A549 (cell line): ENCODE results near the gene SAPCD2. TPM values are rescaled to one million over a fixed set of nuclear protein-coding genes. Genes with fewer than 3 reads are reported as not detected.

Experiments
- ATAC-seq, 2 experiments: fragments of 200-7000 bp in 1 of 2; fragments of >200 bp in 1 of 2; cut with Nextera tagmentation in 1 of 2; cut with Tn5 transposase in 1 of 2; 3 replicates each; pipeline versions ENCODE4 v1.8.0 to v1.9.1; 2018 to 2020; ENCODE audit warnings: mild to moderate bottlenecking in 1 of 2, moderate library complexity in 1 of 2
- CTCF ChIA-PET: fragments of 300-600 bp; sonication (Branson Sonifier 250); formaldehyde crosslinking; extraction: SDS; loops from one replicate; lab custom pipeline; 2021; ENCODE audit warnings: antibody characterized with exemption, inconsistent platforms; lab: Yijun Ruan, JAX
- POLR2A ChIA-PET: fragments of 350-600 bp; formaldehyde crosslinking; extraction: SDS; loops from one replicate; lab custom pipeline; 2021; ENCODE audit warnings: antibody characterized with exemption, inconsistent platforms; lab: Yijun Ruan, JAX
- DNase-seq, 2 experiments: peaks; one replicate each; pipeline versions ENCODE4 v3.0.0 to v3.0.0-alpha.2; 2011 to 2016; ENCODE audit warnings: low read depth in 1 of 2, low spot score in 1 of 2
- FAIRE-seq: peaks from 2 replicates; lab custom pipeline; 2011; peaks lifted over from hg19 to GRCh38; lab: Jason Lieb, UNC
- H3K27ac ChIP-seq, 2 experiments: fragments of >200 bp; sonication (Bioruptor Twin); formaldehyde crosslinking; 3 replicates each; pipeline ENCODE4 v1.5.1; 2016 to 2017
- H3K4me1 ChIP-seq: fragments of >200 bp; sonication (Bioruptor Twin); formaldehyde crosslinking; 3 replicates; pipeline ENCODE4 v1.6.1; 2016
- H3K4me2 ChIP-seq: fragments of >200 bp; sonication (Bioruptor Twin); formaldehyde crosslinking; 3 replicates; pipeline ENCODE4 v1.6.1; 2016
- H3K4me3 ChIP-seq: fragments of >200 bp; sonication (Bioruptor Twin); formaldehyde crosslinking; 3 replicates; pipeline ENCODE4 v1.5.1; 2016
- H3K9me3 ChIP-seq: fragments of >200 bp; sonication (Bioruptor Twin); formaldehyde crosslinking; 3 replicates; pipeline ENCODE4 v1.6.1; 2016
- ATOH8 ChIP-seq: fragments of 250-450 bp; sonication (Bioruptor Pico); IDR thresholded peaks from 2 replicates; pipeline ENCODE4 v1.5.0; 2020; ENCODE audit warnings: low read depth, mild to moderate bottlenecking, moderate library complexity
- BHLHE40 ChIP-seq: IDR thresholded peaks from 2 replicates; pipeline ENCODE4 v1.6.1; 2012; ENCODE audit warnings: low read depth, low read length, inconsistent platforms
- CBX2 ChIP-seq: fragments of 200-600 bp; sonication (generic); IDR thresholded peaks from 2 replicates; pipeline ENCODE4 v1.6.1; 2016; ENCODE audit warnings: low read depth, mild to moderate bottlenecking, borderline replicate concordance
- CTCF ChIP-seq: fragments of >200 bp; sonication (Bioruptor Twin); formaldehyde crosslinking; IDR thresholded peaks from 3 replicates; pipeline ENCODE4 v1.5.1; 2016
- E2F6 ChIP-seq: IDR thresholded peaks from 2 replicates; pipeline ENCODE4 v1.6.1; 2012; ENCODE audit warnings: low read depth, borderline replicate concordance
- EHF ChIP-seq: fragments of 250-450 bp; sonication (Bioruptor Pico); IDR thresholded peaks from 2 replicates; pipeline ENCODE4 v1.5.0; 2020; ENCODE audit warnings: mild to moderate bottlenecking
- ELK1 ChIP-seq: fragments of 150-350 bp; IDR thresholded peaks from 2 replicates; pipeline ENCODE4 v1.6.1; 2014; ENCODE audit warnings: low read depth, mild to moderate bottlenecking, low read length
- FOSB ChIP-seq: fragments of 250-450 bp; sonication (Bioruptor Pico); IDR thresholded peaks from 2 replicates; pipeline ENCODE4 v1.5.0; 2020; ENCODE audit warnings: mild to moderate bottlenecking, moderate library complexity
- HDAC2 ChIP-seq: fragments of 200-600 bp; sonication (generic); IDR thresholded peaks from 2 replicates; pipeline ENCODE4 v1.6.1; 2016
- HOXA7 ChIP-seq: fragments of 250-450 bp; sonication (Bioruptor Pico); IDR thresholded peaks from 2 replicates; pipeline ENCODE4 v1.5.0; 2020; ENCODE audit warnings: mild to moderate bottlenecking, moderate library complexity
- MAFK ChIP-seq: fragments of 450-650 bp; IDR thresholded peaks from 2 replicates; pipeline ENCODE4 v1.6.1; 2014; ENCODE audit not compliant: partially characterized antibody
- MYC ChIP-seq: IDR thresholded peaks from 2 replicates; pipeline ENCODE4 v1.6.1; 2012; ENCODE audit warnings: mild to moderate bottlenecking, inconsistent platforms, low read length, improper control_type of control experiment, borderline replicate concordance
- NFE2L2 ChIP-seq: fragments of 150-350 bp; conservative IDR thresholded peaks from 2 replicates; pipeline ENCODE4 v1.6.1; 2014; ENCODE audit warnings: low read length
- PBX3 ChIP-seq: IDR thresholded peaks from 2 replicates; pipeline ENCODE4 v1.6.1; 2012
- RNF2 ChIP-seq: fragments of 200-600 bp; sonication (generic); IDR thresholded peaks from 2 replicates; pipeline ENCODE4 v1.6.1; 2016; ENCODE audit warnings: low read depth, mild to moderate bottlenecking, antibody characterized with exemption, moderate library complexity, borderline replicate concordance
- SREBF2 ChIP-seq: fragments of 450-650 bp; IDR thresholded peaks from 2 replicates; pipeline ENCODE4 v1.6.1; 2014; ENCODE audit warnings: mild to moderate bottlenecking, moderate library complexity
- USF2 ChIP-seq: fragments of 450-650 bp; IDR thresholded peaks from 2 replicates; pipeline ENCODE4 v1.6.1; 2014; ENCODE audit warnings: antibody characterized with exemption
- WGBS: methylation state at CpG from one replicate; pipeline ENCODE4 v1.1.6; 2017; ENCODE audit errors: missing lambda C conversion rate; 5-methylcytosine and 5-hydroxymethylcytosine counted together
- polyA plus RNA-seq, 4 experiments: library from polyadenylated mRNA; depleted of rRNA in 3 of 4; stranded (reverse); fragments of >200 nt; fragmentation: RNase III in 1 of 4; extraction: RNeasy Plus Mini Kit Qiagen cat#74134 plus additional on column Dnase treatment in 1 of 4; gene quantifications; 2 replicates in 3 of 4; 3 replicates in 1 of 4; pipeline ENCODE4 v1.2.3, GENCODE V29; 2011 to 2017

The SAPCD2 gene
- polyA plus RNA-seq, 2 of the 4 experiments (the other 2 are of a cell fraction), result 6.9 to 14.6 TPM

GRCh38 chr9:137117269-137117731 lies 46.9 kb upstream of the SAPCD2 start:
- H3K4me2 ChIP-seq, result no peak overlapping the region
- 89% methylated on average over 15 of the region's 15 CpGs for WGBS
- H3K4me1 ChIP-seq, result peaks cover 13% of the 10 kb centered on the region; the same call in 2 of the 3 replicates
- ChIA-PET CTCF (interaction anchor here (0.6 to 10.8 kb wide), 10 partner anchors 10 to 373 kb away, joined by 3 to 113 read pairs (median 5); partner anchors contain the start of genes CYSRT1, RNF208, RNF224 and TPRN), POLR2A (no interaction called here)
- ATAC-seq (no peak), DNase-seq (no peak), FAIRE-seq (no peak)
- H3K9me3 ChIP-seq, result no peaks in the 10 kb centered on the region
- no peak overlapping the region for H3K27ac ChIP-seq
- H3K4me3 ChIP-seq, result no peak overlapping the region
- TF ChIP-seq FOSB (CRISPR knock-in tag), result no peak
- TF ChIP-seq SREBF2, result no peak
- TF ChIP-seq MAFK, result no peak
- no peak for TF ChIP-seq HDAC2
- TF ChIP-seq RNF2, result no peak
- TF ChIP-seq HOXA7 (CRISPR knock-in tag), result no peak

- TF ChIP-seq CBX2, result no peak
- no peak for TF ChIP-seq MYC
- TF ChIP-seq BHLHE40, result no peak
- no peak for TF ChIP-seq E2F6
- TF ChIP-seq ELK1, result no peak
- no peak for TF ChIP-seq CTCF
- TF ChIP-seq EHF (CRISPR knock-in tag), result no peak
- TF ChIP-seq NFE2L2, result no peak
- TF ChIP-seq ATOH8, result no peak
- no peak for TF ChIP-seq PBX3
- no peak for TF ChIP-seq USF2
- peaks cover 7% of the 10 kb centered on the region; the same call in 2 of the 3 replicates for H3K4me1 ChIP-seq
- ChIA-PET CTCF (interaction anchor here (0.6 to 10.8 kb wide), 5 partner anchors 49 to 372 kb away, joined by 3 to 113 read pairs (median 4); partner anchors contain the start of genes CYSRT1, RNF208 and RNF224), POLR2A (no interaction called here)
- H3K9me3 ChIP-seq, result no peaks in the 10 kb centered on the region
- no peak for DNase-seq
- H3K27ac ChIP-seq, result no peak overlapping the region
- no peak overlapping the region for H3K4me2 ChIP-seq
- no peak overlapping the region for H3K4me3 ChIP-seq
- ATAC-seq, result no peak
- no peak for FAIRE-seq
- WGBS, result 90% methylated on average over 17 of the region's 17 CpGs
Observed at GRCh38 chr9:137116728-137117127, 46.4 kb upstream of the SAPCD2 start.
